K562 (cell line): ENCODE results near the gene GGNBP2. TPM values are rescaled to one million over a fixed set of nuclear protein-coding genes. Genes with fewer than 3 reads are reported as not detected.
A peak's percentile ranks its signal among the peaks of the same experiment; 100 is the strongest.

Experiments used
- BRD9 ChIP-seq: fragments of 450-650 bp; IDR thresholded peaks from 2 replicates; pipeline ENCODE4 v1.6.1; 2018; ENCODE audit warnings: low read depth; ENCODE audit not compliant: partially characterized antibody
- CHCHD3 ChIP-seq: fragments of 250-450 bp; sonication (Bioruptor Pico); IDR thresholded peaks from 2 replicates; pipeline ENCODE4 v2.1.2; 2022; ENCODE audit warnings: mild to moderate bottlenecking
- ETS1 ChIP-seq: conservative IDR thresholded peaks from 2 replicates; pipeline ENCODE4 v1.6.1; 2011; ENCODE audit warnings: low read depth, mild to moderate bottlenecking, low read length; ENCODE audit not compliant: control insufficient read depth
- FOXK2 ChIP-seq, 2 experiments: fragments of 450-650 bp; IDR thresholded peaks in 1 of 2; conservative IDR thresholded peaks in 1 of 2; 2 replicates each; pipeline ENCODE4 v1.6.1; 2016; ENCODE audit warnings: low read depth in 2 of 2, mild to moderate bottlenecking in 1 of 2
- FOXM1 ChIP-seq, 2 experiments: fragments of 450-650 bp in 1 of 2; sonication (generic) in 1 of 2; formaldehyde crosslinking in 1 of 2; IDR thresholded peaks; 2 replicates each; pipeline versions ENCODE4 v1.6.1 to v1.9.0; 2017 to 2022; ENCODE audit warnings: low read depth in 2 of 2, mild to moderate bottlenecking in 2 of 2, missing genetic modification reagents in 1 of 2, moderate library complexity in 1 of 2
- HEY1 ChIP-seq: fragments of 250-450 bp; sonication (Bioruptor Pico); IDR thresholded peaks from 2 replicates; pipeline ENCODE4 v1.5.0; 2020; ENCODE audit warnings: mild to moderate bottlenecking, moderate library complexity, borderline replicate concordance
- NKRF ChIP-seq: fragments of 450-650 bp; IDR thresholded peaks from 2 replicates; pipeline ENCODE4 v1.6.1; 2016; ENCODE audit warnings: borderline replicate concordance
- PREB ChIP-seq: sonication (generic); formaldehyde crosslinking; IDR thresholded peaks from 2 replicates; pipeline ENCODE4 v1.8.1; 2023; ENCODE audit warnings: mild to moderate bottlenecking, missing genetic modification reagents
- SMAD3 ChIP-seq: fragments of 450-650 bp; formaldehyde crosslinking; conservative IDR thresholded peaks from 2 replicates; pipeline ENCODE4 v1.4.0; 2020; ENCODE audit warnings: mild to moderate bottlenecking
- SNAPC5 ChIP-seq: fragments of 250-450 bp; sonication (Bioruptor Pico); IDR thresholded peaks from 2 replicates; pipeline ENCODE4 v1.8.0; 2021; ENCODE audit warnings: moderate library complexity, mild to moderate bottlenecking, inconsistent platforms
- THAP7 ChIP-seq: fragments of 250-450 bp; sonication (Bioruptor Pico); IDR thresholded peaks from 2 replicates; pipeline ENCODE4 v1.5.0; 2021
- U2AF1 ChIP-seq: fragments of 200-400 bp; formaldehyde crosslinking; optimal IDR thresholded peaks from 2 replicates; pipeline ENCODE3; 2017; ENCODE audit warnings: mild to moderate bottlenecking, low read depth, low read length, moderate library complexity
- ZBTB7A ChIP-seq: IDR thresholded peaks from 2 replicates; pipeline ENCODE4 v1.6.1; 2011; ENCODE audit warnings: low read depth, mild to moderate bottlenecking, low read length, moderate library complexity, borderline replicate concordance; ENCODE audit not compliant: control insufficient read depth
- ZMIZ1 ChIP-seq, 2 experiments: fragments of 150-350 bp in 1 of 2; IDR thresholded peaks; 2 replicates each; pipeline ENCODE4 v1.6.1; 2012 to 2016; ENCODE audit warnings: low read depth in 2 of 2, low read length in 2 of 2, mild to moderate bottlenecking in 1 of 2, moderate library complexity in 1 of 2
- ZNF24 ChIP-seq: fragments of 450-650 bp; IDR thresholded peaks from 2 replicates; pipeline ENCODE4 v1.6.1; 2016
- ZNF384 ChIP-seq: IDR thresholded peaks from 2 replicates; pipeline ENCODE4 v1.6.1; 2012; ENCODE audit warnings: low read depth, low read length, improper control_type of control experiment
- ZNF551 ChIP-seq: fragments of 250-450 bp; sonication (Bioruptor Pico); IDR thresholded peaks from 2 replicates; pipeline ENCODE4 v1.5.0; 2021; ENCODE audit warnings: mild to moderate bottlenecking, moderate library complexity
- polyA plus RNA-seq, 8 experiments: library from polyadenylated mRNA; depleted of rRNA in 4 of 8; stranded (reverse) in 5 of 8; unstranded in 3 of 8; fragments of >200 nt; fragmentation: Nextera tagmentation in 2 of 8; fragmentation: Illumina TruSeq in 1 of 8; extraction: Ambion mirVana in 2 of 8; extraction: Trizol in 1 of 8; gene quantifications; 2 replicates each; pipeline versions ENCODE4 v1.2.1 to v1.2.3, GENCODE V29; 2011 to 2014; ENCODE audit warnings: inconsistent platforms in 1 of 8, missing spikeins in 1 of 8
- total RNA-seq, 7 experiments: library from RNA; depleted of rRNA in 6 of 7; stranded (reverse); fragments of >200 nt in 6 of 7; fragmentation: Illumina TruSeq in 2 of 7; extraction: Trizol in 2 of 7; gene quantifications; 2 replicates each; pipeline versions ENCODE4 v1.2.1 to v1.2.3, GENCODE V29; 2011 to 2021; ENCODE audit warnings: low replicate concordance in 1 of 7

GGNBP2 gene
- total and polyA plus RNA-seq, 9 of the 15 experiments (the other 6 are each of a cell fraction or from before 2014, with no cell fraction given), result 35.7 to 96.6 (median 64.1) TPM

GRCh38 chr17:36601303-36602029 is 56.7 kb downstream of the GGNBP2 start, which contains the start of gene MRM1 (continued):
- TF ChIP-seq BRD9 (no peak), ETS1 (peak; percentile 83), SMAD3 (no peak), ZNF551 (no peak), ZMIZ1 (IDR thresholded peaks at IDR 0.05; ENCODE audit: low read depth in 2 of 2, low read length in 2 of 2) (peak; percentile 42 to 55; a peak in 2 of 4 replicates), PREB (no peak), HEY1 (CRISPR knock-in tag) (no peak), ZBTB7A (peak; percentile 82; the same call in 1 of the 2 replicates), ZNF384 (no peak), NKRF (peak; percentile 99), FOXK2 (conservative IDR thresholded peaks at IDR 0.05 in 1 of 2, IDR thresholded peaks at IDR 0.05 in 1 of 2; ENCODE audit: low read depth in 2 of 2) (peak in 1 of 2 experiments; percentile 38; a peak in 2 of 4 replicates), SNAPC5 (CRISPR knock-in tag) (no peak), ZNF24 (0 out of 2 replicates have a peak, but pooled peaks have one; percentile 34), FOXM1 (IDR thresholded peaks at IDR 0.05; ENCODE audit: low read depth) (0 out of 2 replicates have a peak, but pooled peaks have one; percentile 22), FOXM1 (CRISPR knock-in tag; IDR thresholded peaks at IDR 0.05; ENCODE audit: low read depth) (no peak), THAP7 (CRISPR knock-in tag) (no peak), U2AF1 (no peak), CHCHD3 (CRISPR knock-in tag) (peak; percentile 37; the same call in 1 of the 2 replicates)
